ENCODE data around the gene DUSP28.

DUSP28 gene

DNA sequence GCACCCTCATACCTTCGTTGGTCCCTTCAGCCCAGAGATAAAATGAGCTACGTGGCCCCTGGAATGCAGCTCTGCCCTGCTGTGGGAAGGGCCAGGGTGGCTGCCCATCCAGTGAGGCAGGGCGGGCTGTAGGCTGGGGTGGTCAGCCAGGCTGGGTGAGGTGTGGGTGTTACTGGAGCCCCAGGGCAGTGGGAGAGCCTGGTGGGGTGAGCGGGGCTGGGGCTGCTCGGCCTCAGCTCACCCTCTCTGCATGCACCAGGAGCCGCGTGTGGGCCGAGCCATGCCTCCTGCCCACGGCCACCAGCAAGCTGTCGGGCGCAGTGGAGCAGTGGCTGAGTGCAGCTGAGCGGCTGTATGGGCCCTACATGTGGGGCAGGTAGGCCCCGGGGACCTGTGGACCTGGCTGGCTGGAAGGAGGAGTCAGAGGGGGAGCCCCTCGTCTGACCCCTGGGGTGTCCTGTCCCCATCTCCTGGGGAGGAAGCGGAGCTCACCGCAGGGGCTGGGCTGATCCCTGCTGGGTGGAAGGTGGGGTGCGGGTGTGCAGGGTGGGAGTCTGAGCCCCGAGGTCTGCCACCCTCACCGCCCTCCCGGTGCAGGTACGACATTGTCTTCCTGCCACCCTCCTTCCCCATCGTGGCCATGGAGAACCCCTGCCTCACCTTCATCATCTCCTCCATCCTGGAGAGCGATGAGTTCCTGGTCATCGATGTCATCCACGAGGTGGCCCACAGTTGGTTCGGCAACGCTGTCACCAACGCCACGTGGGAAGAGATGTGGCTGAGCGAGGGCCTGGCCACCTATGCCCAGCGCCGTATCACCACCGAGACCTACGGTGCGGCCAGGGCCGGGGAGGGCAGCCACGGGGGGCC is 13.6 kb downstream of the DUSP28 start:
- no peak for DNase-seq

- DNase-seq, result no peak
Measured at GRCh38 chr2:240574386-240575100, 14.4 kb downstream of the DUSP28 start.

- no peak for DNase-seq
Measured at GRCh38 chr2:240575101-240575965, 15.2 kb downstream of the DUSP28 start.

DNA sequence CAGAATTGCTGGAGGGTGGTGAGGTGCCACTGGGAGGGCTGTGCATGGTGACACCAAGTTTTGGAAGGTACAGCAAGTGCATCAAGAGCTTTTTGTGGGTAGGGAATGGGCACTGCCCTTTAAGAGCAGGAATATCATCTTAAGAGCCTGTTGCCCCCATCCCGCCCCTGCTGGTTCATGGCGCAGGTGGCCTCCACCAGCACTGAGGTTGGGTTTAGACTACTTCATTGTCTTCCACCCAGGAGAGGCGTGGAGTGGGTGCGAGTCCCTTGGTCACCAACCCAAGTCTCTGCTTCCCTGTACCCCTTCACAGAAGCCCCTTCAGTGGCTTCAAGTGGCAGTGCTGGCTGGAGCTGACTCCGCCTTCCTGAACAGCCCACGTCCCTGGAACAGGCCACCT is 15.9 kb downstream of the DUSP28 start:
- DNase-seq, result no peak

- DNase-seq, result no peak
Measured at GRCh38 chr2:240576436-240577205, 16.5 kb downstream of the DUSP28 start.

GRCh38 chr2:240577281-240578109 is 17.3 kb downstream of the DUSP28 start:
- no peak for DNase-seq

- no peak for DNase-seq
Measured at GRCh38 chr2:240578110-240578450, 17.9 kb downstream of the DUSP28 start.

DNA sequence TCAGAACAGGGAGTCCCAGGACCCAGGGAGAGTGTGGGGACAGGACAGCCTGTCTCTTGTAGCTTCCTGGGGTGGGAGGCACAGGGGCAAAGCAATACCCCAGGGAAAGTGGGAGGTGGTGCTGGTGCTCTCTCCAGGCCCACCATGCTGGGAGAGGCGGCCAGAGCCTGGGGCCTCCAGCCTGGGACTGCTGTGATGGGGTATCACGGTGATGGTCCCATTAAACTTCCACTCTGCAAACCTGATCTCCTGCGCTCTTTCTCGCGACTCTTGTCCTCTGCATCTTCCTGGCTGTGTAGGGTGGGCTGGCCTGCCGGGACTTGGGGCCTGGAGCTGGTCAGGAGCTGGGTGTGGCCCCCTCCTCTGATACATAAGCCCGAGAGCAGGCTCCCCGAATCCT is 18.3 kb downstream of the DUSP28 start:
- no peak for DNase-seq

- no peak for DNase-seq
Measured at GRCh38 chr2:240579071-240579762, 19.1 kb downstream of the DUSP28 start.

- no peak for DNase-seq
Measured at GRCh38 chr2:240579771-240580614, 19.8 kb downstream of the DUSP28 start.

DNA sequence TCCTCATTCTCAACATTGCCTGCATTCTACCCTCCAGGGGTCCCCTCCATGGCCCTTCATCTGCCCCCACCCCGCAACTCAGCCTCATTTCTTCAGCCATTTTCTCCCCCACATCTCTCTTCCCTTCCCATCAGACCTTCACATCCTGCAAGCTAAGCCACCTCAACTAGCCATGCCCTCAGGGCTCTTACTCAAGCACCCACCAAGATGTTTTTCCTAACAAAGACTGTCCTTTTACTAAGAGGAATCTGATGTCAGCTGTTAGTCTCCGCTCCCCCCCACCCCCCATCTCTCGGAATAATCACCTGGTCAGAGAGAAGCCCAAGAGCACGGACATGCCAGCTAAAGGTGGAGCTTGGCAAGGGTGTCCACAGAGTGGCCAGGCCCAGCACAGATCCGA is 21.7 kb downstream of the DUSP28 start:
- no peak for DNase-seq

GRCh38 chr2:240582781-240583180 is 22.6 kb downstream of the DUSP28 start:
- no peak for DNase-seq

DNA sequence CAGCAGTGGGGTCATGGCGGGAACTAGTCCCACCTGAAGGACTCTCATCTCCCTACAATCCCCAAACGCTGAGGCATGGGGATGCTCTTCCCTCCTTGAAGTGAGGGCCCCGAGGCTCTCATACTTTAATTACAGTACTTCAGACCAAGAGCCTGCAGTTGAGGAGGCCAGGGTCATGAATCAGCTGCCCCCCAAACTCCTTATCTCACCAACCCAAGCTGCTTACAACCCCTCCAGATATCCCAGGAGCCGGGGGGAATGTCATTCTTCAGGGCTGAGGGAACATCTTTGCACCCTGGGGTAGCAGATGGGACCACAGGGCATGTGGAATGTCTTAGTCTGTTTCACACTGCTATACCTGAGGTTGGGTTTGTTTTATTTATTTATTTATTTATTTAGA is 23.6 kb downstream of the DUSP28 start:
- no peak for DNase-seq

GRCh38 chr2:240584486-240585031 is 24.4 kb downstream of the DUSP28 start:
- DNase-seq, result no peak

DNA sequence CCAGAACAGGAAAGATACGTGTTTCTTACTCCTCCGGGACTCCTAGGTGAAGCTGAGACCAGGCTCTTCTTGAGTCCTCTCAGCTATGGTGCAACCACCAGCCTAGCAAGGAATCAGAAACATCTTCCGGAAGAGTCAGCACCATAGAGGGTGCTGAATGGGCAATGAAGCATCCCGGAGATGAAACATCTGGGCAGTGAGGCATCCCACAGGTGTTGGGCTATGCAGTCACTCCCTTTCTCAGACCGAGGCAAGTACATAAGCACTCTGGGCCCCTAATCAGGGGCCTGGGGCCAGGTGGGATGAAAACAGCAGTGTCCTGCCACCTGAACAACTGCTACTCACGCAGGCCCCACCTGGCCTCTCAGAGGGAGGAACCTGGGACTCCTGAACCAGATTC is 24.9 kb downstream of the DUSP28 start:
- no peak for DNase-seq

GRCh38 chr2:240585681-240586197 is 25.6 kb downstream of the DUSP28 start:
- DNase-seq, result no peak

GRCh38 chr2:240586198-240586918 is 26.2 kb downstream of the DUSP28 start, which contains the start of gene CAPN10:
CAPN10 (plus strand) TSS chr2:240586734; CDS start chr2:240586912, 178 bp downstream.
- DNase-seq, result peak; percentile 63

- DNase-seq, result no peak
Measured at GRCh38 chr2:240586919-240587800, 27.0 kb downstream of the DUSP28 start.
